IPS-20b (cell line): ENCODE results near the gene MATN3.

Experiments
- H3K27ac ChIP-seq: one replicate; pipeline ENCODE4 v1.5.1; 2013; ENCODE audit warnings: low read length
- H3K27me3 ChIP-seq: 2 replicates; pipeline ENCODE4 v1.6.1; 2013; ENCODE audit warnings: mild to moderate bottlenecking, low read length, inconsistent platforms; ENCODE audit not compliant: insufficient read depth
- H3K36me3 ChIP-seq: 2 replicates; pipeline ENCODE4 v1.6.1; 2013; ENCODE audit warnings: low read depth, mild to moderate bottlenecking, inconsistent platforms, low read length, moderate library complexity; ENCODE audit not compliant: insufficient read depth
- H3K4me1 ChIP-seq: 2 replicates; pipeline ENCODE4 v1.6.1; 2013; ENCODE audit warnings: mild to moderate bottlenecking, control low read depth, inconsistent platforms, low read length, moderate library complexity; ENCODE audit not compliant: insufficient read depth
- H3K4me3 ChIP-seq: 2 replicates; pipeline ENCODE4 v1.5.1; 2013; ENCODE audit warnings: mild to moderate bottlenecking, low read length, inconsistent platforms
- H3K9ac ChIP-seq: 2 replicates; pipeline ENCODE4 v1.6.1; 2013; ENCODE audit warnings: low read depth, mild to moderate bottlenecking, inconsistent platforms, low read length, moderate library complexity
- H3K9me3 ChIP-seq: 2 replicates; pipeline ENCODE4 v1.6.1; 2013; ENCODE audit warnings: mild to moderate bottlenecking, low read depth, low read length, inconsistent platforms; ENCODE audit not compliant: insufficient read depth

Gene MATN3

DNA sequence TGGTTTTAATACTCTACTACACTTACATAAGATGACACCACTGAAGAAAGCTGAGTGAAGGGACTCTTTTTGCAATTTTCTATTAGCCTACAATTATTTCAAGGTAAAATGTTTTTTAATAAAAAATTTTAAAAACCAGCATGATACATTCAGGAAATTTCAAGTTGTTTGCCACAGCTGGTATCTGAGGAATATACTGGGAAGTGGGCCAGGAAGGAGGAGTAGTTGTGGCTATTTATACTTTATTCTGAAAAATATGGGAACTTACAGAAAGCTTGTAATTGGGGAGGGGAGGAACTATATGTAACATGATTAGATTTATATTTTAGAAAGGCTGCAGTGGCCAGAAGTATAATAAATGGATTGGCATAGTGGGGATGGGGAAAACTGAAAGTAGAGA is 63.4 kb downstream of the MATN3 start:
- peaks cover 45% of the 10 kb centered on the region for H3K36me3 ChIP-seq
- H3K4me3 ChIP-seq, result no peak overlapping the region
- no peaks in the 10 kb centered on the region for H3K27me3 ChIP-seq
- H3K9ac ChIP-seq, result no peak overlapping the region
- H3K27ac ChIP-seq, result no peak overlapping the region
- H3K4me1 ChIP-seq, result peaks cover 13% of the 10 kb centered on the region; the same call in 1 of the 2 replicates
- no peaks in the 10 kb centered on the region for H3K9me3 ChIP-seq

DNA sequence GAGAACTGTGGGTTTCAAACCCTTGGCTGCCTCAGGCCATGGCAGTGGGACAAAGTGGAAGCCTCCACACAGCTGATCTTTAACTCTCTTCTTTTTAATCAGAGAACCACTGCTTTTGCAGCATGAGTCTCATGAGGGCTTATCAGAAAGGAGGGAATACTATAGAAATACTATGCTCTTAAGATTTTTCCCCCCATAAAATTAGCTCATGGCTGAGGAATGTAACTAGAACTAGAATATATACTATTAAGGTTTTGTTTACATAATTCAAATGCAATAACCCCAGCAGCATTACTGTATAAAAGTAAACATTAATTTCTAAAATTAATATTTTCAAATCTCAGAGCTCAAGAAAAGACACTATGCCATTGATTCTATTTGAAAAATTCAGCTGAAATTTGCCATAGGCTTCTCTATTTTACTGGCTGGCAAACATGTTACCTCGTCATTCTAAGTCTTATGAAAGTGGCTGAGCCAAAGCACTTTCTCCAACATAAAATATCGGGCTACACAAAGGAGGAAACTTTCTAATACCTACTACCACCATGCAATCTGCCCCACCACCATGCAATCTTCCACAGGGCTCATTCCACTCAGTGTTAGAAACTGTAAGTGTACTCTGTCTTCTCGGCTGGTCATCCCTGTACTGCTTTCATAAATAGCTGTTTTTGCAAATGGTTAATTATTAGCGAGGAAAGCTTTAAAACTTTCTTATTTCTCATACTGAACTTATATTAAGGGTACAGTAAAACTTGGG is 65.1 kb downstream of the MATN3 start:
- H3K27me3 ChIP-seq, result no peaks in the 10 kb centered on the region
- H3K9ac ChIP-seq, result no peak overlapping the region
- no peak overlapping the region for H3K4me3 ChIP-seq
- H3K4me1 ChIP-seq, result peaks cover 23% of the 10 kb centered on the region
- H3K27ac ChIP-seq, result no peak overlapping the region
- H3K9me3 ChIP-seq, result no peaks in the 10 kb centered on the region
- H3K36me3 ChIP-seq, result peaks cover 41% of the 10 kb centered on the region

DNA sequence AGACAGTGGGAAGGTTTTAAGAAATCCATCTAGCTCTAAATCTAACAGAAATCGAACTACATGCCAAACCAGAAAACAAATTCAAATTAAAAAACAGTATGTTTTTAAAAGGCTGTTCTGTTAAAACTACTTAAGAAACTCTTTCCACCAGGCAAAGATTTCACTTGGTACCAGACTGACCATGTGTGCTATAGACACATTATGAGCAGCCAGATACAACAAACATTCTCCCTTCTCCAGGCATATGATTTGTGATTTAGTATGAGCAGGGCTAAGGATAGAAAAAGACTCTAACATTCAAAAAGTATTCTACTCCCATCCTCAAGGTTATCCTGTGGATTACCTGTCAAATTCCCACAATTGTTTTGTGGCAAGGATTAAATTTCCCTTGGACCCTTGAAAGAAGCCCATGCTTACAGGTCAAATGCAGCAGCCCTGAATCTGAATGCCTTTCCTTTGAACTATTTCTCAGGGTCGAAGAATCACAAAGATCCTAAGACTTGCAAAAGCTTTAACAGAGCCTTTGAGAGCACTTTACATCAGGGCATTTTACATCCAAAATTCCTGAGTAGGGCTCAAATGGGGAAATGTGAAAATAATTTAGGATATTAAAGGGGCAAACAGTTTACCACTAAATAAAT is 68.1 kb downstream of the MATN3 start:
- Histone ChIP-seq H3K9me3 (no peaks in the 10 kb centered on the region), H3K4me1 (peaks cover 23% of the 10 kb centered on the region), H3K27ac (no peak overlapping the region), H3K27me3 (no peaks in the 10 kb centered on the region), H3K9ac (no peak overlapping the region), H3K36me3 (peaks cover 39% of the 10 kb centered on the region), H3K4me3 (peak overlapping the region; percentile 17; the same call in 1 of the 2 replicates)

DNA sequence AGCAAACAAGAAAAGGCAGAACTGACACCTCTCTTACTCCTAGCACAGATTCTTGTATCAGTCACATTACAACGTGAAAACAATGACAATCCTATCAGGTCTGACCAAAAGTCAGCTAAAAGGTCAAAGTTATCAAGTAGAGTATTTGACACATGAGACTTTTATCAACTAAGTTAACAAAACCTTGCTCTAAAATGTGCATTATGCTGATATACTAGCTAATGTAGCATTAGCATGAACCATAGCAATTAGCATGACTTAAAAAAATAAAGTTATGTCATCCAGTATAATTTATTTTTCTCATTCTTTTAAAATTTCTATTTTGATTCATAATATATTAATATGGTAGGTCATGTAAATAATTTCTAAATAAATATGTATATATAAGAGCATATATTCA is 69.3 kb downstream of the MATN3 start:
- H3K4me1 ChIP-seq, result peaks cover 23% of the 10 kb centered on the region

DNA sequence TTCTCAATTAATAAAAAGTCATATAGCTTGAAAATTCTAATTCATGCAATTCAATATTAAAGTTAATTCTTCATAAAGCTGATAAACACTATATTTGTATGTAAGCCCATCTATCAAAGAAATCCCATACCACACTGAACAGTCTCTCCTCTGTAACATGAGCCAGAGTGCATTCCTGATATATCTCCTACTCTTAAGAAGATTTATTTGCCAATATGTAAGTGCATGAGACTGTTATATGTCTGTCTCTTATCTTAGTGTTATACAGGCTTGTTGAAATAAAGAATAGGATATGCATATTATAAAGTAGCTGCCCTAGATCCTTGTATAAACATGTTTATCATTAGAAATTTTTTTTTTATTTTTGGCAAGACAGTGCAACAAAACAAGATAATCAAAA is 70.3 kb downstream of the MATN3 start:
- Histone ChIP-seq H3K4me1 (peaks cover 23% of the 10 kb centered on the region), H3K9me3 (no peaks in the 10 kb centered on the region), H3K9ac (no peak overlapping the region), H3K36me3 (peaks cover 51% of the 10 kb centered on the region), H3K4me3 (no peak overlapping the region), H3K27me3 (no peaks in the 10 kb centered on the region), H3K27ac (no peak overlapping the region)

More for the DNA sequence above, 69.3 kb downstream of the MATN3 start:
- Histone ChIP-seq H3K27ac (no peak overlapping the region), H3K27me3 (no peaks in the 10 kb centered on the region), H3K9me3 (no peaks in the 10 kb centered on the region), H3K36me3 (peaks cover 43% of the 10 kb centered on the region), H3K9ac (no peak overlapping the region), H3K4me3 (no peak overlapping the region)
